ENCODE data around the gene FTL. TPM values are rescaled to one million over a fixed set of nuclear protein-coding genes. Genes with fewer than 3 reads are reported as not detected.
"Not testable (repeated sequence)": the region's sequence is repeated elsewhere in the genome, so short reads cannot be mapped to it uniquely, and the experiment has no call there.

The FTL gene
- 100 to 1,000 TPM; 746 to 935 TPM for total RNA-seq
- 1,424 TPM for polyA plus RNA-seq (ENCODE audit: insufficient read depth, low read depth, low replicate concordance)
- long read RNA-seq, donor 1, transcript FTL-201 (4 exons, 878 nt), result major isoform, 1,051 of 1,248 reads
- long read RNA-seq, donor 1, partial matches to known transcripts, result 101 of 1,248 reads
- long read RNA-seq, donor 1, other reads (novel, unspliced or antisense), result 96 of 1,248 reads
- long read RNA-seq, donor 2, transcript FTL-201 (4 exons, 878 nt), result major isoform, 737 of 963 reads
- long read RNA-seq, donor 2, partial matches to known transcripts, result 146 of 963 reads
- long read RNA-seq, donor 2, other reads (novel, unspliced or antisense), result 80 of 963 reads

DNA sequence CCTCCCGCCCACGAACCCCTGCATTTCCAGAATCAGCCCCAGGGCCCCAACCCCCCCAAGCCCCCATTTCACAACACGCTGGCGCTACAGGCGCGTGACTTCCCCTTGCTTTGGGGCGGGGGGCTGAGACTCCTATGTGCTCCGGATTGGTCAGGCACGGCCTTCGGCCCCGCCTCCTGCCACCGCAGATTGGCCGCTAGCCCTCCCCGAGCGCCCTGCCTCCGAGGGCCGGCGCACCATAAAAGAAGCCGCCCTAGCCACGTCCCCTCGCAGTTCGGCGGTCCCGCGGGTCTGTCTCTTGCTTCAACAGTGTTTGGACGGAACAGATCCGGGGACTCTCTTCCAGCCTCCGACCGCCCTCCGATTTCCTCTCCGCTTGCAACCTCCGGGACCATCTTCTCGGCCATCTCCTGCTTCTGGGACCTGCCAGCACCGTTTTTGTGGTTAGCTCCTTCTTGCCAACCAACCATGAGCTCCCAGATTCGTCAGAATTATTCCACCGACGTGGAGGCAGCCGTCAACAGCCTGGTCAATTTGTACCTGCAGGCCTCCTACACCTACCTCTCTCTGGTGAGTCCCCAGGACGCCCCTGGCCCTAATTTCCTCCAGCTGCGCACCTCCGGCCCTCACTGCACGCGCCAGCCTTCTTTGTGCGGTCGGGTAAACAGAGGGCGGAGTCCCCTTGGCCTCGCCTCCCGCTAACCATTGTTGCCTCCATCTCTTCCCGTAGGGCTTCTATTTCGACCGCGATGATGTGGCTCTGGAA is at the start of gene FTL:
Gene FTL (plus strand): TSS at position 270 of the 766 bp plus-strand sequence. CDS start 199 bp downstream, at position 469.
- Histone ChIP-seq H3K4me3 (peak within 1 kb of the TSS; percentile 84 to 97), H3K9me3 (no peaks in the 10 kb centered on the region), H3K27me3 (no peaks in the 10 kb centered on the region), H3K27ac (peak within 1 kb of the TSS; percentile 92 to 93), H3K4me1 (peaks cover 29% of the 10 kb centered on the region), H3K36me3 (ENCODE audit: low read depth, missing control alignments) (no peaks in the 10 kb centered on the region)
- peak; percentile 97 for DNase-seq
- peak; percentile 96 for TF ChIP-seq POLR2A (IDR thresholded peaks at IDR 0.05)
- TF ChIP-seq, protein P1, sequence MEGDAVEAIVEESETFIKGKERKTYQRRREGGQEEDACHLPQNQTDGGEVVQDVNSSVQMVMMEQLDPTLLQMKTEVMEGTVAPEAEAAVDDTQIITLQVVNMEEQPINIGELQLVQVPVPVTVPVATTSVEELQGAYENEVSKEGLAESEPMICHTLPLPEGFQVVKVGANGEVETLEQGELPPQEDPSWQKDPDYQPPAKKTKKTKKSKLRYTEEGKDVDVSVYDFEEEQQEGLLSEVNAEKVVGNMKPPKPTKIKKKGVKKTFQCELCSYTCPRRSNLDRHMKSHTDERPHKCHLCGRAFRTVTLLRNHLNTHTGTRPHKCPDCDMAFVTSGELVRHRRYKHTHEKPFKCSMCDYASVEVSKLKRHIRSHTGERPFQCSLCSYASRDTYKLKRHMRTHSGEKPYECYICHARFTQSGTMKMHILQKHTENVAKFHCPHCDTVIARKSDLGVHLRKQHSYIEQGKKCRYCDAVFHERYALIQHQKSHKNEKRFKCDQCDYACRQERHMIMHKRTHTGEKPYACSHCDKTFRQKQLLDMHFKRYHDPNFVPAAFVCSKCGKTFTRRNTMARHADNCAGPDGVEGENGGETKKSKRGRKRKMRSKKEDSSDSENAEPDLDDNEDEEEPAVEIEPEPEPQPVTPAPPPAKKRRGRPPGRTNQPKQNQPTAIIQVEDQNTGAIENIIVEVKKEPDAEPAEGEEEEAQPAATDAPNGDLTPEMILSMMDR (IDR thresholded peaks at IDR 0.05), result peak in 1 of 3 experiments; percentile 6
- intact Hi-C loops (cut with DNase I; ENCODE audit: low total_unique reads), result no loop called here
- 0% methylated on average over 40 to 49 of the region's 52 CpGs for WGBS, 2 donors

DNA sequence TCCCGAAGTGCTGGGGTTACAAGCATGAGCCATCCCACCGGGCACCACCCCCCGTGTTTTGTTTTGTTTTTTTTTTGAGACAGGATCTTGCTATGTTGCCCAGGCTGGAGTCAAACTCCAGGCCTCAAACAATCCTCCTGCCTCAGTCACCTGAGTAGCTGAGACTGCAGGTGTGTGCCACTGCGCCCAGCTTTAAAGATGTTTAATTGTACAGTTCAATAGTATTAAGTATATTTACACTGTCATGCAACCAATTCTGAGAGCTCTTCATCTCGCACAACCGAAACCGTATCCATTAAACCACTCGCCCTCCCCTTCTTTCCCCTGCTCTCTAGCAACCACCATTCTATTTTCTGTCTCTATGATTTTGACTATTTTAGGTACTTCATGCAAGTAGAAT is 49.4 kb upstream of the FTL start:
- TF ChIP-seq, protein P1 (IDR thresholded peaks at IDR 0.05), result no peak
- no peak for TF ChIP-seq POLR2A (IDR thresholded peaks at IDR 0.05)
- 80 to 91% methylated on average over 8 of the region's 8 CpGs for WGBS, 2 donors
- no peak overlapping the region for H3K27ac ChIP-seq
- H3K4me1 ChIP-seq, result no peaks in the 10 kb centered on the region
- H3K4me3 ChIP-seq, result no peak overlapping the region
- no peak for DNase-seq
- H3K27me3 ChIP-seq, result no peaks in the 10 kb centered on the region
- H3K36me3 ChIP-seq (ENCODE audit: low read depth, missing control alignments), result no peaks in the 10 kb centered on the region
- intact Hi-C loops (cut with DNase I; ENCODE audit: low total_unique reads), result no loop called here
- H3K9me3 ChIP-seq, result no peaks in the 10 kb centered on the region

DNA sequence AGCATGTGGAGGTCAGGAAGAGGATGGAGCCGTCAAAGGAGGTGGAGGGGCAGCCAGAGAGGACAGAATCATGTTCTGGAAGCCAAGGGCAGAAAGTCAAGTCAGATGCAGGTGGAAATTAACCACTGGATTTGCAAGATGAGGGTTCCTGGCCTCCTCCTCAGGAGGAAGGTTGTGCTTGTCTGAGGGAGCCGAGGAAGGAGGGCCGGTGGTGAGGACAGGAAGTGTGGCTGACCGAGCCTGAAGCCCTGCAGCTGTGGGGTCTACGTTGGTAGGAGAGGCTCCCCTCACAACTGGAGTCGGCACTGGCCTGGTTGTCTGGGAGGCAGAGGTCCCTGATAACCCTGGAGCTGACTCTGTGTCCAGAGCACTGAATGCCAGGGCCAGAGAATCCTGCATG is 47.0 kb upstream of the FTL start:
- H3K36me3 ChIP-seq (ENCODE audit: low read depth, missing control alignments), result no peaks in the 10 kb centered on the region
- WGBS, 2 donors, result 40 to 72% methylated on average over 4 to 6 of the region's 6 CpGs

DNA sequence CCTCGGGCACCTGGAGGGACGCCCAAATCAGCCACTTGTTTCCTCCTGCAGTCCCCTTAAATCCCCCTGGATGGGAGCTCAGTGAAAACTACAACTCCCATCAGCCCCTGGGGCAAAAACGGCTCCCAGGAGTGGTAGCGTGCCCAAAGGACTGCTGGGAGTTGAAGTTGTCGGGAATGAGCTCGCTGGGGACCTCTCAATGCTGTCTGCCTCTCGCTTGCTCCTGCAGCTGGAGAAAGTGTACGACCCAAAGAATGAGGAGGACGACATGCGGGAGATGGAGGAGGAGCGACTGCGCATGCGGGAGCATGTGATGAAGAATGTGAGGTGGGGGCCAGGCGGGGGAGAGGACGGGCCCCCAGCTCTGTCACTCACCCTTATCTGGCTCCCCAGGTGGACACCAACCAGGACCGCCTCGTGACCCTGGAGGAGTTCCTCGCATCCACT is 46.3 kb upstream of the FTL start:
- intact Hi-C loops (cut with DNase I; ENCODE audit: low total_unique reads), result no loop called here
- Histone ChIP-seq H3K36me3 (ENCODE audit: low read depth, missing control alignments) (no peaks in the 10 kb centered on the region), H3K9me3 (no peaks in the 10 kb centered on the region), H3K4me3 (peak overlapping the region; percentile 4 to 7), H3K4me1 (no peaks in the 10 kb centered on the region), H3K27ac (no peak overlapping the region), H3K27me3 (no peaks in the 10 kb centered on the region)
- peak; percentile 75 for DNase-seq
- TF ChIP-seq, protein P1 (IDR thresholded peaks at IDR 0.05), result no peak
- TF ChIP-seq POLR2A (IDR thresholded peaks at IDR 0.05), result no peak
- WGBS, 2 donors, result 64 to 78% methylated on average over 16 to 18 of the region's 18 CpGs

More for the DNA sequence above, 47.0 kb upstream of the FTL start:
- Histone ChIP-seq H3K4me3 (peak overlapping the region in 1 of 2 donors; percentile 4), H3K9me3 (no peaks in the 10 kb centered on the region), H3K27me3 (no peaks in the 10 kb centered on the region), H3K4me1 (no peaks in the 10 kb centered on the region), H3K27ac (no peak overlapping the region)
- intact Hi-C loops (cut with DNase I; ENCODE audit: low total_unique reads), result no loop called here
- no peak for TF ChIP-seq POLR2A (IDR thresholded peaks at IDR 0.05)
- TF ChIP-seq, protein P1 (IDR thresholded peaks at IDR 0.05), result no peak
- no peak for DNase-seq

DNA sequence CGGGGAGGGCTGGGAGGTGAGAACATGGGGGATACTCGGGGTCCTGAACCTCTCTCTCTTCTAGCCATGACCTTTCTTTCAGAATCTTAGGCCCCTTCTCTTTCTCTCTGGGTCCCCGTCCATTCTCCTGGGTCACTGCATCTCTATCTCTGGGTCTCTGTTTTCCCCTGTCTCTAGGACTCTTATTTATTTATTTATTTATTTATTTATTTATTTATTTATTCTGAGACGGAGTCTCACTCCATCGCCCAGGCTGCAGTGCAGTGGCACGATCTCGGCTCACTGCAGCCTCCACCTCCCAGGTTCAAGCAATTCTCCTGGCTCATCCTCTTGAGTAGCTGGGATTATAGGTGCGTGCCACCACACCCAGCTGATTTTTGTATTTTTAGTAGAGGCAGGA is 45.8 kb upstream of the FTL start:
- DNase-seq; H3K36me3 ChIP-seq (ENCODE audit: low read depth, missing control alignments); H3K4me1 ChIP-seq; H3K27me3 ChIP-seq; H3K27ac ChIP-seq; intact Hi-C loops (cut with DNase I; ENCODE audit: low total_unique reads); H3K9me3 ChIP-seq: not testable (repeated sequence)
- H3K4me3 ChIP-seq, result peak overlapping the region; percentile 4 to 7
- WGBS, 2 donors, result 60 to 80% methylated on average over 7 to 8 of the region's 8 CpGs

All from testis (tissue), 5 donors.